ENCODE data around the gene ZFYVE16.
"Not testable (repeated sequence)": the region's sequence is repeated elsewhere in the genome, so short reads cannot be mapped to it uniquely, and the experiment has no call there.

ZFYVE16 gene

DNA sequence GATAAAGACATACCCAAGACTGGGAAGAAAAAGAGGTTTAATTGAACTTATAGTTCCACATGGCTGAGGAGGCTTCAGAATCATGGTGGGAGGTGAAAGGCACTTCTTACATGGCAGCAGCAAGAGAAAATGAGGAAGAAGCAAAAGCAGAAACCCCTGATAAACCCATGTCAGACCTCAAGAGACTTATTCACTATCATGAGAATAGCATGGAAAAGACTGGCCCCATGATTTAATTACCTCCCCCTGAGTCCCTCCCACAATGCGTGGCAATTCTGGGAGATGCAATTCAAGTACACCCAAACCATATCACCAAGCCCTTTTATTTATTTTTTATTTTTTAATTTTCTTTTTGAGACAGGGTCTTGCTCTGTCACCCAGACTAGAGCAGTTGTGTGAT lies 7.5 kb upstream of the ZFYVE16 start:
- H3K27ac Mint-ChIP-seq; H3K9me3 Mint-ChIP-seq; ATAC-seq; DNase-seq (ENCODE audit: low spot score in 2 of 2); H3K4me1 Mint-ChIP-seq; H3K4me3 Mint-ChIP-seq; H3K36me3 Mint-ChIP-seq: not testable (repeated sequence)

DNA sequence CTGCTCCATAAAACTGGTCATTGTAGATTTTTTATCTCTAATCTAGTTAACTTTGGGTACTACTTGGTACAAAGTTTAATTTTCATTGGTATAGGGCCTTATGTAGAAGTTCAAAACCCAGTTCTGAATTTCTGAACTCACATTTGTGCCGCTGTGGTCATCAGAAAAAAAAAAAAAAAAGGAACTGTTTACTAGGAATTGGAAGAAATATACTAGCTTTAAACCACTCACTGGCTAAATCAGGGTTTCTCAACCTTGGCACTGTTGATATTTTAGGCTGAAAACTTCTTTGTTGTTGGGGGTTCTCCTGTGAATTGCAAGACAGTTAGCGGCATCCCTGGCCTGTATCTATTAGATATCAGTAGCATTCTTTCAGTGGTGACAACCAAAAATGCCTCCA lies 4.1 kb upstream of the ZFYVE16 start:
- DNase-seq (ENCODE audit: low spot score in 2 of 2), result no peak
- peaks cover 9% of the 10 kb centered on the region for H3K36me3 Mint-ChIP-seq
- no peak overlapping the region for H3K27ac Mint-ChIP-seq
- H3K9me3 Mint-ChIP-seq, result no peaks in the 10 kb centered on the region
- peaks cover 6% of the 10 kb centered on the region for H3K4me1 Mint-ChIP-seq
- no peak for ATAC-seq
- no peak overlapping the region for H3K4me3 Mint-ChIP-seq

DNA sequence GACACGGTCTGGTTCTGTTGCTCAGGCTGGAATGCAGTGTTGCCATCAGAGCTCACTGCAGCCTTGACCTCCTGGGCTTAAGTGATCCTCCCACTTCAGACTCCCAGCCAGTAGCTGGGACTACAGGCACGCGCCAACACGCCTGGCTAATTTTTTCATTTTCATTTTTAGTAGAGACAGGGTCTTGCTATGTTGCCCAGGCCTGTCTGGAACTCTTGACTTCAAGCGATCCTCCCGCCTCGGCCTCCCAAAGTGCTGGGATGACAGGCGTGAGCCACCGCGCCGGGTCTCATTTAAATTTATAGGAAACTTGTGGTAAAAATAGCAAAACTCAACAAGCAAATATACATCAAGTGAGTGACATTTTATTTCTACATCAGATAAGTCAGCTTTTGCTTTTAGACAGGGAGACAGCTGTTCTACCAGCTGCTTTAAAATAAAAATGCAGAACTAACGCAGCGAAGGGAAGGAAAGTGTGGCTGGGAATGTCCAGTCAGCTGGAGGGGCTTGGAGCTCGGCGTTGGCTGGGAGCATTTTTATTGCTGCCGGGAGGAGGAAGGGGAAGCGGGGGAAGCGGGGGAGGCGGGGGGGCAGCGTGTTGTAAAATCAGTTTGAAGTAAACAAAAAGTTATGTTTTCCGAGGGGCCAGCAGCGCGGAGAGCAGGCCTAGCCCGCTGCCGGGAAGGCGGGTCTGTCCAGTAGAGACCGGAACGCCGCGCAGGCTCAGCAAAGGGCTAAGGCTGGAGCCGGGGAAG lies 707 bp upstream of the ZFYVE16 start:
- ATAC-seq, result no peak
- Mint-ChIP-seq H3K9me3 (no peaks in the 10 kb centered on the region), H3K4me1 (peaks cover 12% of the 10 kb centered on the region), H3K36me3 (peaks cover 9% of the 10 kb centered on the region), H3K27ac (peak overlapping the region; percentile 99), H3K4me3 (peak overlapping the region; percentile 88)
- DNase-seq (ENCODE audit: low spot score in 2 of 2), result no peak

DNA sequence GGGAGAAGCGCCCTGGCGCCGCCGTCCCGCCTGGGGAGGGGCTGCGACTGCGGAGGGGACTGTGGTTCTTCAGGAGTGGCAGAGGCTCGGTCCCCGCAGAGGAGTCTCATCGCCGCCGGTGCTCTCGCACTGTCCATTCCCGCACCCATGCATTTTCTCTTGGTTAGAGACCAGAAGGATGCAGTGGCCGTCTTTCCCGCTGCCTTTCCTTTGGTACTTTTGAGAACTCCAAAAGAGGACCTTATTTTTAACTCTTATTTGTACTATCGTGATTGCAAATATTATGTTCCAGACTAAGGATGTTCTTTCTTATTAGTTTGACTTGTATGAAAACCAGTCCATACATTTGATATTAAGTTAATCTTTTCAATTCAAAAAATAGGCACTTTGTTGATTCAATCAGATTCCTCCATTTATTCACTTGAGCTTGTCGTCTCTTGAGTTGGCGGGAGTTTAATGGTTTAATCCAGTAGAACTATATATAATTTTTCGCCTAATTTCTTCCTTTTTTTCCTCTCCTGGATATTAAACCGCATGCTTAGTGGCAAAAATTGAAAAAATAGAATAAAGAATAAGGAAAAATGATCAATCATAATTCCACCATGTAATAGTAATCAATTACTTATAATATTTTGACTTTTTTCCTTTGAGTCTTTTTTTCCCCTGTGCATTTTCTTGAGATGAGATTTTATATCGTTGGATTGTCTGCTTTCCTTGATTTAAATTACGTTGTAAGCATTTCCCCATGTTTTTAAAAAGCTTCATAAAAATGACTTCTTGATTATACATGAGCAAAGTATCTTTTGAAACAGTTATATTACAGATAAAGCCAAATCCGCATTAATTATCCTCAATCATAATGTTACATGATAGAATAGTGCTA lies 861 bp downstream of the ZFYVE16 start:
- H3K4me1 Mint-ChIP-seq, result peaks cover 12% of the 10 kb centered on the region
- DNase-seq (ENCODE audit: low spot score in 2 of 2) (no peak), ATAC-seq (peak; percentile 50)

DNA sequence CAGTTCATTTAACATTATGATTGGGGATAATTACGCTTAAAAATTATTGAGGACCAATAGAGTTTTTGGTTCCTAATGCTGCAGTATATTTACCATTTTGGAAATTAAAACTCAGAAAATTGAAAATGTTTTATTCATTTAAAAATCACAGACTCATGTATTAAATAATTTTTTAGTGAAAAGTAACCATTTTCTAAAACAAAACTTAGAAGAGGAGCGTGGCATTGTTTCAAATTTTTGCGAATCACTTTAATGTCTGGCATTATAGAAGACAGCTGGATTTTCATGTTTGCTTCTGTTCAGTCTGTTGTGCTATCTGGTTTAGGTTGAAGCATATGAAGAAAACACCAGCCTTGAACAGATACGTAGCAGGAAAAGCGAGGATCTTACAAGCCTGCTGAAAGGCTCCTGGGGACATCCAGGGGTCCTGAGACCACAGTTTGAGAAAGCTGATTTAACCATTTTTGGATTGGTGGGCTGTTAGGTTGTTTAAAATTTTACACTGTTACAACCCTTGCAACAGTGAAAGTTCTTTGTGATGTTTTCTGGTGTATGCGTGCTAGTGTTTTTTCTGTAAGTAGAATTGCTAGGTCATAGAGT lies 1.6 kb downstream of the ZFYVE16 start:
- H3K4me3 Mint-ChIP-seq, result peak overlapping the region; percentile 88
- no peaks in the 10 kb centered on the region for H3K9me3 Mint-ChIP-seq
- H3K4me1 Mint-ChIP-seq, result peaks cover 18% of the 10 kb centered on the region

More for the DNA sequence above, 861 bp downstream of the ZFYVE16 start:
- Mint-ChIP-seq H3K36me3 (peaks cover 9% of the 10 kb centered on the region), H3K27ac (peak overlapping the region; percentile 99), H3K9me3 (no peaks in the 10 kb centered on the region), H3K4me3 (peak overlapping the region; percentile 88)

DNA sequence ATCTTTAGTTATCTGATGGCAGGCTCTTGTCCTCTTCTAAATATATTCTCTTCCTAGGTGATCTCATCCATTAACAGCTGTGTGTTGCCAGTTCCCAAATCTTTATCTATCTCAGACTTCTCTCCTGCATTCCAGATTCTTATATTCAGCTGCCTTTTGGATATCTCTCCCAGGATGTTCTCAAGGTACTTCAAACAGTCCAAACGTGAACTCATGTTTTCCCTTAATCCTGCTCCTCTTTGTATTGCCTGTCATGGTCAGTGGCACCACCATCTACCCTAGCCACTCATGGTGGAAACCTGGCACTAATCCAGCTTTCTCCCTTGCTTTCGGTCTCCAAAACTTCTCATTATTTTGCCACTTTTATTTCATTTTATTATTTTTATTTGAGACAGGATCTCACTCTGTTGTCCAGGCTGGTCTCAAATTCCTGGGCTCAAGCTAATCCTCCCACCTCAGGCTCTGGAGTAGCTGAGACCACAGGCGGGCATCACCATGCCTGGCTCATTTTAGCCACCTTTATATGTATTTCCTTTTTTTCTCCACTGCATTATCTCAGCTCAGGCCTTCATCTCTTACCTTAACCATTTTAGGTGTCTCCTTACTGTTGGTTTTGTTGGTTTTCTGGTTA lies 3.8 kb downstream of the ZFYVE16 start:
- no peak overlapping the region for H3K27ac Mint-ChIP-seq
- no peak for ATAC-seq
- peaks cover 24% of the 10 kb centered on the region for H3K4me1 Mint-ChIP-seq
- H3K9me3 Mint-ChIP-seq, result no peaks in the 10 kb centered on the region
- no peak for DNase-seq (ENCODE audit: low spot score in 2 of 2)
- peaks cover 9% of the 10 kb centered on the region for H3K36me3 Mint-ChIP-seq
- H3K4me3 Mint-ChIP-seq, result no peak overlapping the region

More for the DNA sequence above, 1.6 kb downstream of the ZFYVE16 start:
- no peak for DNase-seq (ENCODE audit: low spot score in 2 of 2)
- ATAC-seq, result no peak
- H3K36me3 Mint-ChIP-seq, result peaks cover 9% of the 10 kb centered on the region
- no peak overlapping the region for H3K27ac Mint-ChIP-seq

DNA sequence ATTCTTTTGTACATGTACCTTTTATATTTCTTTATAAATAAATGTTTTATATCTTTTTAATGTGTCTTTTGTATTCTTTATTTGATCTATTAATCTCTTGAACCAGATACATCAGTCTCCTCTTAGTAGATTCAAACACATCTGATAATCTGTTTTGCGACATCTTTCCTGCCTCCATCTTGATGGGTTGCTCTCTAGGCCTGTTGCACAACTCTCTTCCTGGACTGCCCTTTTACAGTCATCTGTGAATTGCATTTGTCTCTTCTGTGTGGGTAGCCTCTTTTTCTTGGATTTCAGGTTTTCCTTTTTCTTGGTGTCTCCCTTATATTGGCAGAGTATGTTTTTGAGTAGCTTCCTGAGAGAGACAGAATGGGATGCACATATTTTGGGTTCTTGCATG lies 6.2 kb downstream of the ZFYVE16 start:
- Mint-ChIP-seq H3K9me3 (no peaks in the 10 kb centered on the region), H3K36me3 (no peaks in the 10 kb centered on the region), H3K4me3 (no peak overlapping the region), H3K27ac (no peak overlapping the region), H3K4me1 (peaks cover 17% of the 10 kb centered on the region)
- ATAC-seq, result no peak
- DNase-seq (ENCODE audit: low spot score in 2 of 2), result no peak

DNA sequence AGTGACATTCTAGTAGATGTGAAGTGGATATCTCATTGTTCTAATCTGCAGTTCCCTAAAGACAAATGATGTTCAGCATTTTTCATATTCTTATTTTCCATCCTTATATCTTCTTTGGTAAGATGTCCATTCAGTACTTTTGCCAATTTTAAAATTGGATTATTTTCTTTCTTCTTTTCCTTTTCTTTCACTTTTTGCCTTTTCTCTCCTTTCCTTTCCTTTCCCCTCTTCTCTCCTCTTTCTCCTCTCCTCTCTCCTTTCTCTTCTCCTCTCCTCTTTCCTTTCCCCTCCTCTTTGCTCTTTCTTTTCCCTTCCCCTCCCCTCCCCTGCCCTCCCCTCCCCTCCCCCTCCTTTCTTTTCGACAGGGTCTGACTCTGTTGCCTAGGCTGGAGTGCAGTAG lies 10.1 kb downstream of the ZFYVE16 start:
- no peaks in the 10 kb centered on the region for H3K9me3 Mint-ChIP-seq
- no peak for DNase-seq (ENCODE audit: low spot score in 2 of 2)
- H3K36me3 Mint-ChIP-seq, result no peaks in the 10 kb centered on the region
- peaks cover 11% of the 10 kb centered on the region for H3K4me1 Mint-ChIP-seq
- no peak overlapping the region for H3K4me3 Mint-ChIP-seq
- no peak overlapping the region for H3K27ac Mint-ChIP-seq
- ATAC-seq, result no peak

DNA sequence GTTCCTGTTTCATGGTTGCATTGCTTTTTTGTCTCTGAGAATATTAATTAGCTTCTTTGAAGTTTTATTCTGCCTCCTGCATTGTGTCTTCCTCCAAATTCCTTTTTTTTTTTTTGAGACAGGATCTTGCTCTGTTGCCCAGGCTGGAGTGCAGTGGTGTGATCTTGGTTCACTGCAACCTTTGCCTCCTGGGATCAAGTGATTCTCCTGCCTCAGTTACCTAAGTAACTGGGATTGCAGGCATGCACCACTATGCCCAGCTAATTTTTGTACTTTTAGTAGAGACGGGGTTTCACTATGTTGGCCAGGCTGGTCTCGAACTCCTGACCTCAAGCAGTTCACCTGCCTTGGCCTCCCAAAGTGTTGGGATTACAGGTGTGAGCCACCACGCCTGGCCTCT lies 16.5 kb downstream of the ZFYVE16 start:
- not testable (repeated sequence) for H3K27ac Mint-ChIP-seq; H3K9me3 Mint-ChIP-seq; H3K4me1 Mint-ChIP-seq; DNase-seq (ENCODE audit: low spot score in 2 of 2); H3K36me3 Mint-ChIP-seq; ATAC-seq; H3K4me3 Mint-ChIP-seq

DNA sequence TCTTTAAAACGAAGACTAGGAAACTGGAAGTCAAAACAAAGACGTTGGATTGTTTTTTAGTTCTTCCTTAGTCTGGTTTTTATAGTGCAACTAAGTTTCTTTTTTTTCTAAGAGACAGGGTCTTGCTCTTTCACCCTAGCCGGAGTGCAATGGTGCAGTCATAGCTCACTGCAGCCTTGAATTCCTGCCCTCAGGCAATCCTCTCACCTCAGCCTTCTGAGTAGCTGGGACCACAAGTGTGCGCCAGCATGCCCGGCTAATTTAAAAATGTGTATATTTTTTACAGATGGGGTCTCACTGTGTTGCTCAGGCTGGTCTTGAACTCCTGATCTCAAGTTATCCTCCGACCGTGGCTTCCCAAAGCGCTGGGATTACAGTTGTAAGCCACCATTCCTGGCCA lies 27.6 kb downstream of the ZFYVE16 start:
- ATAC-seq (no peak), DNase-seq (ENCODE audit: low spot score in 2 of 2) (no peak)
- Mint-ChIP-seq H3K4me3 (no peak overlapping the region), H3K36me3 (peaks cover 20% of the 10 kb centered on the region), H3K9me3 (no peaks in the 10 kb centered on the region), H3K4me1 (no peaks in the 10 kb centered on the region), H3K27ac (no peak overlapping the region)

DNA sequence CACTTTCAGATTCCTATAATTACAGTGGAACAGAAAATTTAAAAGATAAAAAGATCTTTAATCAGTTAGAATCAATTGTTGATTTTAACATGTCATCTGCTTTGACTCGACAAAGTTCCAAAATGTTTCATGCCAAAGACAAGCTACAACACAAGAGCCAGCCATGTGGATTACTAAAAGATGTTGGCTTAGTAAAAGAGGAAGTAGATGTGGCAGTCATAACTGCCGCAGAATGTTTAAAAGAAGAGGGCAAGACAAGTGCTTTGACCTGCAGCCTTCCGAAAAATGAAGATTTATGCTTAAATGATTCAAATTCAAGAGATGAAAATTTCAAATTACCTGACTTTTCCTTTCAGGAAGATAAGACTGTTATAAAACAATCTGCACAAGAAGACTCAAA lies 29.5 kb downstream of the ZFYVE16 start:
- no peak overlapping the region for H3K27ac Mint-ChIP-seq
- DNase-seq (ENCODE audit: low spot score in 2 of 2), result no peak
- no peak overlapping the region for H3K4me3 Mint-ChIP-seq
- ATAC-seq, result no peak
- no peaks in the 10 kb centered on the region for H3K9me3 Mint-ChIP-seq
- no peaks in the 10 kb centered on the region for H3K4me1 Mint-ChIP-seq
- peaks cover 20% of the 10 kb centered on the region for H3K36me3 Mint-ChIP-seq

DNA sequence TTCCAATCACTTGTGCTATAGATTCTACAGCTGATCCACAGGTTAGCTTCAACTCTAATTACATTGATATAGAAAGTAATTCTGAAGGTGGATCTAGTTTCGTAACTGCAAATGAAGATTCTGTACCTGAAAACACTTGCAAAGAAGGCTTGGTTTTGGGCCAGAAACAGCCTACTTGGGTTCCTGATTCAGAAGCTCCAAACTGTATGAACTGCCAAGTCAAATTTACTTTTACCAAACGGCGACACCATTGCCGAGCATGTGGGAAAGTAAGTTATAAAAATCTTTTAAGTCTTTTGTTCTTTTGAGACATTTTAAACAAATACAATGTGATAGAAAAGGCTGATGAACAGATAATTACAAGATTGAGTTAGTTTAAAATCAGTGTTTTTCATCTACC lies 30.9 kb downstream of the ZFYVE16 start:
- Mint-ChIP-seq H3K36me3 (peaks cover 20% of the 10 kb centered on the region), H3K27ac (no peak overlapping the region), H3K4me1 (no peaks in the 10 kb centered on the region), H3K4me3 (no peak overlapping the region), H3K9me3 (no peaks in the 10 kb centered on the region)
- DNase-seq (ENCODE audit: low spot score in 2 of 2) (no peak), ATAC-seq (no peak)

DNA sequence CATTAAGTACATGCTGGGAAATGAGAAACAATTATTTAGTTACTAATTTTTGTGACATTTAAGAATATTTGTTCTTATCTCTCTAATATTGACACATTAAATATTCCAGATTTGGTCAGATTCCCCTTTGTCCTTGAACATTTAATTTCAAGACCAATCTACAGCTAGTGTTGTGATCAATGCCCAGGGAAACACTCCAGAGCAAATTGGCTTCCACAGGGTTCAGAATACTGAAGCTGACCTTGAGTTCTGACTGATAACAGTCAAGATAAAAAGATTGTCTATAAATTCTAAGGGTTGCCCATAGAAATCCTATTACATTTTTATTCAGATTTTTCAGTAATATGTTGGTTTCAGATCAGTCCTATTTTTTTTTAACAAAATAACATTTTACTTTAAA lies 31.3 kb downstream of the ZFYVE16 start:
- H3K4me3 Mint-ChIP-seq, result no peak overlapping the region
- H3K27ac Mint-ChIP-seq, result no peak overlapping the region
- H3K36me3 Mint-ChIP-seq, result peaks cover 20% of the 10 kb centered on the region
- H3K9me3 Mint-ChIP-seq, result no peaks in the 10 kb centered on the region
- no peaks in the 10 kb centered on the region for H3K4me1 Mint-ChIP-seq
- DNase-seq (ENCODE audit: low spot score in 2 of 2) (no peak), ATAC-seq (no peak)

DNA sequence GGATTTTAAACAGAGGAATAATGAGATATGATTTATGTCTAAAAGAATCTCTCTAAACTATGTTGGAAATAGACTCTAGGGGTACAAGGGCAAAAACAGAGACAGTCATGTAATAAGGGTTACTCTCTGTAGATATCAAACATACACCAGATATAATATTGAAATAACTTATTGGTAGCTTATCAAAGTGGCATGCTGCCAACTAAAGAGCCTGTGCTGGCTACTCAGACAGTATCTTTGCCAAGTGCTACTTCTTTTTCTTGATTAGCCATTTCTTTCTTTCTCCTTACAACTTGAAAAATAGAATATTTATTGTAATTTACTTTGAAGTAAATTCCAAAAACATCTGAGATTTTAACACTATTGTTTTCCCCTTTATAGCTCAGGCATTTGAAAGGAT lies 34.9 kb downstream of the ZFYVE16 start:
- DNase-seq (ENCODE audit: low spot score in 2 of 2), result no peak
- no peak overlapping the region for H3K4me3 Mint-ChIP-seq
- H3K36me3 Mint-ChIP-seq, result peaks cover 26% of the 10 kb centered on the region
- no peak overlapping the region for H3K27ac Mint-ChIP-seq
- no peaks in the 10 kb centered on the region for H3K4me1 Mint-ChIP-seq
- ATAC-seq, result no peak
- no peaks in the 10 kb centered on the region for H3K9me3 Mint-ChIP-seq

DNA sequence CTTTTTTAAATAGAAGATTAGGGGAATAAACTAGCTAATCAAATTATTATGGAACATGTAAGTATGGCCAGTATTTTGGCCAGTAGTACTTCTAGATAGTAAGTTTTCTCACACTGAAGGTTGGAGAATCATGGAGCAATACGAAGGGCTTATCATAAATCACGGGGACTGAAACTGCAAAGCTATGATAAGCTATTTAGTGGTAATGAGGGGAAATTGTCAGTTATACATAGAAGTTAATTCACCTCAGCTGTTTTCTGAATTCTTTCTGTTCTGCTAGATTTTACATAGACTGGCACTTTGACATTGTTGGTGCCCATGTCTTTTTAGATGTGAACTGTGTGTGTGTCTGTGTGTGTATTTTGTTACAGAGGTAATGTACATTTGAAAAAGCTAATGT lies 45.5 kb downstream of the ZFYVE16 start:
- no peak overlapping the region for H3K27ac Mint-ChIP-seq
- H3K4me1 Mint-ChIP-seq, result no peaks in the 10 kb centered on the region
- no peak overlapping the region for H3K4me3 Mint-ChIP-seq
- no peak for ATAC-seq
- no peaks in the 10 kb centered on the region for H3K9me3 Mint-ChIP-seq
- no peak for DNase-seq (ENCODE audit: low spot score in 2 of 2)
- peaks cover 54% of the 10 kb centered on the region for H3K36me3 Mint-ChIP-seq

Data from stimulated activated effector memory CD8-positive, alpha-beta T cell treated with anti-CD3 and anti-CD28 coated beads, Interleukin-12 subunit alpha, Interleukin-12 subunit beta, amount 100 ng/mL, for 72 hours (primary cell).